Immature natural killer cell (primary cell): ENCODE data around the gene RPA4. TPM values are rescaled to one million over a fixed set of nuclear protein-coding genes. Genes with fewer than 3 reads are reported as not detected.
"Not testable (repeated sequence)": the region's sequence is repeated elsewhere in the genome, so short reads cannot be mapped to it uniquely, and the experiment has no call there.

ENCODE experiments used
- DNase-seq, 3 donors: peaks; one replicate each; pipeline ENCODE4 v3.0.0; 2022; ENCODE audit warnings: mixed read lengths in 1 of 3
- H3K27ac Mint-ChIP-seq, 6 donors: one replicate each; pipeline ENCODE4 v1.8.0; 2020; ENCODE audit warnings: mixed read lengths in 6 of 6, mild to moderate bottlenecking in 5 of 6, inconsistent platforms in 4 of 6, moderate library complexity in 3 of 6
- H3K27me3 Mint-ChIP-seq, 3 donors: one replicate each; pipeline ENCODE4 v1.8.0; 2020 to 2021; ENCODE audit warnings: low read depth in 3 of 3, mild to moderate bottlenecking in 3 of 3, mixed read lengths in 3 of 3, moderate library complexity in 3 of 3, inconsistent platforms in 1 of 3
- H3K36me3 Mint-ChIP-seq, 3 donors: one replicate each; pipeline ENCODE4 v1.8.0; 2020; ENCODE audit warnings: mixed read lengths in 3 of 3, inconsistent platforms in 2 of 3, mild to moderate bottlenecking in 2 of 3
- H3K4me1 Mint-ChIP-seq, 2 donors: one replicate each; pipeline ENCODE4 v1.8.0; 2020; ENCODE audit warnings: inconsistent platforms in 2 of 2, mild to moderate bottlenecking in 2 of 2, mixed read lengths in 2 of 2, moderate library complexity in 1 of 2
- H3K4me3 Mint-ChIP-seq, 5 donors: one replicate each; pipeline ENCODE4 v1.8.0; 2020; ENCODE audit warnings: mild to moderate bottlenecking in 5 of 5, mixed read lengths in 5 of 5, inconsistent platforms in 3 of 5, moderate library complexity in 3 of 5
- H3K9me3 Mint-ChIP-seq, 6 donors: one replicate each; pipeline ENCODE4 v1.8.0; 2020; ENCODE audit warnings: mild to moderate bottlenecking in 6 of 6, mixed read lengths in 6 of 6, inconsistent platforms in 4 of 6, moderate library complexity in 3 of 6
- polyA plus RNA-seq, 3 donors: library from polyadenylated mRNA; unstranded; fragments of 300-500 nt; fragmentation: Illumina TruSeq; gene quantifications; one replicate each; pipeline ENCODE4 v1.2.3, GENCODE V29; 2021

RPA4 gene
- polyA plus RNA-seq = under 1 TPM in 1 of 3 donors, not detected in 2; 0.49 TPM

- Mint-ChIP-seq H3K36me3 (no peaks in the 10 kb centered on the region), H3K4me1 (no peaks in the 10 kb centered on the region), H3K27ac (no peak within 1 kb of the TSS), H3K9me3 (no peaks in the 10 kb centered on the region), H3K4me3 (no peak within 1 kb of the TSS), H3K27me3 (peaks cover 0 to 2% (median 0%) of the 10 kb centered on the region in 3 donors)
- DNase-seq = no peak
Measured at GRCh38 chrX:96883608-96884007, at the start of gene RPA4. Gene RPA4, plus strand, starts transcription at chrX:96883908. Its CDS starts 403 bp downstream, at chrX:96884311.

GRCh38 chrX:96834137-96834536 is 49.6 kb upstream of the RPA4 start:
- no peak overlapping the region for H3K27ac Mint-ChIP-seq
- H3K9me3 Mint-ChIP-seq = no peaks in the 10 kb centered on the region
- DNase-seq = no peak

DNA sequence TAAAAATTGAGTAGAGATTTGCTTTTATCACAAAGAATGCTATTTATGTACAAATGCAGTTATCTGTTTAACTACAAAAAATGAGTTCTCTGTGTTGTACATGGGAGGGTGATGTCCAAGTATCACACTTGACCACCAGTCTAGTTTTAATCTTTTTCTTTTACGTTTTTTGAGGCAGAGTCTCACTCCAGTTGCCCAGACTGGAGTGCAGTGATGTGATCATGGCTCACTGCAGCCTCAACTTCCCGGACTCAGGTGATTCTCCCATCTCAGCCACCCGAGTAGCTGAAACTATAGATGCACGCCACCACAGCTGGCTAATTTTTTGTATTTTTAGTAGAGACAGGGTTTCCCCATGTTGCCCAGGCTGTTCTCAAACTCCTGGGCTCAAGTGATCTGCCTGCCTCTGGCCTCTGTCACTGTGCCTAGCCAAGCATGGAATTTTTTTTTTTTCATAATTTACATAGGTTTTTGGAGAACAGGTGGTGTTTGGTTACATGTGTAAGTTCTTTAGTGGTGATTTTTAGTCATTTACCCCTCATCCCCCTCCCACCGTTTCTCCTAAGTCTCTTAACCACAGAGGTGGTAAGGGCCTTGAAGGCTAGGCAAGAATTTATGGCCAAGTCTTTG is 47.9 kb upstream of the RPA4 start:
- no peak overlapping the region for H3K4me3 Mint-ChIP-seq
- H3K27me3 Mint-ChIP-seq = no peaks in the 10 kb centered on the region
- no peaks in the 10 kb centered on the region for H3K4me1 Mint-ChIP-seq
- H3K27ac Mint-ChIP-seq = no peak overlapping the region
- H3K36me3 Mint-ChIP-seq = no peaks in the 10 kb centered on the region
- H3K9me3 Mint-ChIP-seq = no peaks in the 10 kb centered on the region
- DNase-seq = no peak

More at GRCh38 chrX:96834137-96834536, 49.6 kb upstream of the RPA4 start:
- Mint-ChIP-seq H3K36me3 (no peaks in the 10 kb centered on the region), H3K4me3 (no peak overlapping the region), H3K4me1 (no peaks in the 10 kb centered on the region), H3K27me3 (no peaks in the 10 kb centered on the region)

- Mint-ChIP-seq H3K27me3 (no peaks in the 10 kb centered on the region), H3K27ac (no peak overlapping the region)
Measured at GRCh38 chrX:96837808-96838207, 45.9 kb upstream of the RPA4 start.

DNA sequence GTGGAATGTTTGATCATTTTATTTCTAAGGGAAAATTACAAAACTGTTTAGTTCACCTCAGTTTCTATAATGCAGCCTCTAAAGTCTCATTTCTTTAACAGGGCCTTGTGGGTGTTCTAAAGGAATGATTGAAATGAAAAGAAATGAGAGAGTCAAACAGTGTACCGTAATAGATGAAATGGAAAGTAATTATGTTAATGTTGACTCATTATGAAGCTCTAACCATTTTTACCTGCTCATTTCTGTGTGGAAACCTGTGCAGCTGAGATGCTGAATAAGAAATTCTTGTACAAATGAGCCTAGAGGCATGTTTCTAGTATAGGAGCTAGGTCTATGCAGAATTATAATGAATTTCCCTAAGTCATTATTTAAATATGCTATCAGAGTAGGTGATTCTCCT is 45.2 kb upstream of the RPA4 start:
- Mint-ChIP-seq H3K27ac (no peak overlapping the region), H3K9me3 (no peaks in the 10 kb centered on the region), H3K36me3 (no peaks in the 10 kb centered on the region), H3K4me1 (no peaks in the 10 kb centered on the region), H3K27me3 (no peaks in the 10 kb centered on the region), H3K4me3 (no peak overlapping the region)
- DNase-seq = no peak

More at GRCh38 chrX:96837808-96838207, 45.9 kb upstream of the RPA4 start:
- H3K36me3 Mint-ChIP-seq = no peaks in the 10 kb centered on the region
- no peak overlapping the region for H3K4me3 Mint-ChIP-seq
- no peaks in the 10 kb centered on the region for H3K4me1 Mint-ChIP-seq
- no peak for DNase-seq
- no peaks in the 10 kb centered on the region for H3K9me3 Mint-ChIP-seq

DNA sequence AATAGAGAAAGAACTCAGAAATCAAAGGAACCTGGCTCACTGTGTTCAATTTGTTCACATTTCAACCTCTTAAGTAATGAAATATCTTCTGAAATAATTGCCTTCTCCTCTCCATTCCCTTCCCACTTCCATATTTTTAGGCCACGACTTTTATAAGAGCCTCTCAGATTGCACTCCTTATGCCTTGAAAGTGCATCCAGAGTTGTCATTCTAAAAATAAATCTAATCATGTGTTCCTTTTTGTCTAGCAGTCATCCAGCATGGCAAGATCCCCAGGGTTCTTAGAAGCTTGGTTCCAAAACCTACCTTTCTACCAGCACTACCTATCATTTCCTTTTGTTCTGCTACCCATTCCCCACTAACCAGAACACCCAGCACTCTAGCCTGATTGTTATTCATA is 42.4 kb upstream of the RPA4 start:
- Mint-ChIP-seq H3K36me3 (no peaks in the 10 kb centered on the region), H3K4me3 (no peak overlapping the region), H3K9me3 (no peaks in the 10 kb centered on the region), H3K4me1 (no peaks in the 10 kb centered on the region), H3K27me3 (no peaks in the 10 kb centered on the region), H3K27ac (no peak overlapping the region)
- no peak for DNase-seq

- not testable (repeated sequence) for H3K9me3 Mint-ChIP-seq, DNase-seq, H3K27me3 Mint-ChIP-seq, H3K27ac Mint-ChIP-seq, H3K4me3 Mint-ChIP-seq, H3K4me1 Mint-ChIP-seq, H3K36me3 Mint-ChIP-seq
Measured at GRCh38 chrX:96841866-96842265, 41.8 kb upstream of the RPA4 start.

- Mint-ChIP-seq H3K4me1 (no peaks in the 10 kb centered on the region), H3K27ac (no peak overlapping the region), H3K27me3 (peaks cover 0 to 2% (median 0%) of the 10 kb centered on the region in 3 donors), H3K36me3 (no peaks in the 10 kb centered on the region), H3K4me3 (no peak overlapping the region), H3K9me3 (no peaks in the 10 kb centered on the region)
- DNase-seq = no peak
Measured at GRCh38 chrX:96843566-96843965, 40.1 kb upstream of the RPA4 start.

DNA sequence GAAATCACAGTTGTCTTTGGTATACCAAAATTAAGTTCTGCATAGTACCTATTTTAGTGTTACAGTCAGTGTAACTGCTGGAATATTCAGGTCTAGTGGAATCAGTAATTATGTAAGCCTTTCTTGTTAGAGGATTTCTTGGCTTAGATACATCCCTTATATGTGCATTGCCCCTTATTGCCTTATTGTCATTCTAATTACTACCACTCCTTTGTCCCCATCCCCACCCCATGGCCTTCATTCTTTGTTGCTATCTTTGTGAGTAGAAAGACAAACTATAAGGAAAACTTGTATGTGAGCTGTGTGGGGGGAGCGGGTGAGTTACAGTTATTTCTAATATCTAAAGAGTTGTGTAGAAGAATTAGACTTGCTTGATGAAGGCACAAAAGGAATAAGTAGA is 36.9 kb upstream of the RPA4 start:
- Mint-ChIP-seq H3K9me3 (no peaks in the 10 kb centered on the region), H3K4me3 (no peak overlapping the region), H3K27ac (no peak overlapping the region), H3K36me3 (no peaks in the 10 kb centered on the region), H3K4me1 (no peaks in the 10 kb centered on the region), H3K27me3 (peaks cover 0 to 2% (median 0%) of the 10 kb centered on the region in 3 donors)
- DNase-seq = no peak

GRCh38 chrX:96859422-96859821 is 24.3 kb upstream of the RPA4 start:
- H3K4me3 Mint-ChIP-seq, H3K27me3 Mint-ChIP-seq, DNase-seq, H3K36me3 Mint-ChIP-seq, H3K9me3 Mint-ChIP-seq, H3K27ac Mint-ChIP-seq, H3K4me1 Mint-ChIP-seq: not testable (repeated sequence)

GRCh38 chrX:96861218-96861617 is 22.5 kb upstream of the RPA4 start:
- H3K4me1 Mint-ChIP-seq = peaks cover 3 to 6% of the 10 kb centered on the region in 2 donors
- no peak overlapping the region for H3K4me3 Mint-ChIP-seq
- no peak for DNase-seq
- no peaks in the 10 kb centered on the region for H3K27me3 Mint-ChIP-seq
- no peaks in the 10 kb centered on the region for H3K9me3 Mint-ChIP-seq
- no peak overlapping the region for H3K27ac Mint-ChIP-seq
- H3K36me3 Mint-ChIP-seq = no peaks in the 10 kb centered on the region

- Mint-ChIP-seq H3K36me3 (no peaks in the 10 kb centered on the region), H3K9me3 (no peaks in the 10 kb centered on the region), H3K4me3 (no peak overlapping the region), H3K27me3 (no peaks in the 10 kb centered on the region), H3K4me1 (peaks cover 3 to 6% of the 10 kb centered on the region in 2 donors), H3K27ac (no peak overlapping the region)
- DNase-seq = no peak
Measured at GRCh38 chrX:96861661-96862060, 22.0 kb upstream of the RPA4 start.

- no peak for DNase-seq
- H3K27me3 Mint-ChIP-seq = peaks cover 0 to 1% (median 0%) of the 10 kb centered on the region in 3 donors
- no peak overlapping the region for H3K27ac Mint-ChIP-seq
- H3K4me3 Mint-ChIP-seq = no peak overlapping the region
- H3K9me3 Mint-ChIP-seq = no peaks in the 10 kb centered on the region
- no peaks in the 10 kb centered on the region for H3K36me3 Mint-ChIP-seq
- H3K4me1 Mint-ChIP-seq = no peaks in the 10 kb centered on the region
Measured at GRCh38 chrX:96884027-96884426, 319 bp downstream of the RPA4 start.

DNA sequence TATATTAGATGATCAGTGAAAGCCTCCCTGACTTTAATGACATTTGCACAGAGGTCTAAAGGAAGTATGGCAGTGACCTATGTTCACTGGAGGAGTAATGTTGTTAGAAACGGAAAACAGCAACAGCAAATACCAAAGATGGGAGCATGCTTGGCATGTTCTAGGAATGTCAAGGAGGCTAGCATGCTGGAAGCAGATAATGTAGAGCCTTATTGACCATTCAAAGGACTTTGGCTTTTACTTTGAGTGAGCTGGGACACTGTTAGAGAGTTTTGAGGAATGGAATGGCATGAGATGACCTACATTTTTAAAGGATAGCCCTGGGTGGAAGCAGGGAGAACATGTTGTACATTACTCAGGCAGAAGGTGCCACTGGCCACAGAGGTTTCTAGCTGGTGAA is 6.0 kb downstream of the RPA4 start:
- Mint-ChIP-seq H3K4me1 (no peaks in the 10 kb centered on the region), H3K27me3 (peaks cover 0 to 3% (median 0%) of the 10 kb centered on the region in 3 donors), H3K27ac (no peak overlapping the region), H3K9me3 (no peaks in the 10 kb centered on the region), H3K4me3 (no peak overlapping the region), H3K36me3 (no peaks in the 10 kb centered on the region)
- no peak for DNase-seq

- Mint-ChIP-seq H3K36me3 (peaks cover 0 to 3% (median 2%) of the 10 kb centered on the region in 3 donors), H3K4me3 (no peak overlapping the region), H3K9me3 (no peaks in the 10 kb centered on the region), H3K4me1 (no peaks in the 10 kb centered on the region), H3K27ac (no peak overlapping the region), H3K27me3 (peaks cover 0 to 4% (median 0%) of the 10 kb centered on the region in 3 donors)
- DNase-seq = no peak
Measured at GRCh38 chrX:96906741-96907140, 23.0 kb downstream of the RPA4 start.
